Stimulated activated CD4-positive, alpha-beta T cell treated with anti-CD3 and anti-CD28 coated beads, Interleukin-1b, Interleukin-23, amount 100 ng/mL, for 48 hours (primary cell): Measurements from ENCODE around the gene ACBD6.

Experiments used
- DNase-seq: peaks from one replicate; pipeline ENCODE4 v3.0.0-alpha.2; 2020

The ACBD6 gene

GRCh38 chr1:180268556-180269075, 233.8 kb downstream of the ACBD6 start:
- DNase-seq = no peak

GRCh38 chr1:180267761-180268555, 234.4 kb downstream of the ACBD6 start:
- DNase-seq = no peak

GRCh38 chr1:180267211-180267561, 235.2 kb downstream of the ACBD6 start:
- DNase-seq = no peak

GRCh38 chr1:180266275-180267210, 235.8 kb downstream of the ACBD6 start:
- DNase-seq = no peak

GRCh38 chr1:180265871-180266270, 236.5 kb downstream of the ACBD6 start:
- DNase-seq = no peak

GRCh38 chr1:180265201-180265600, 237.2 kb downstream of the ACBD6 start:
- DNase-seq = no peak

- no peak for DNase-seq
Measured at GRCh38 chr1:180264595-180264994, 237.8 kb downstream of the ACBD6 start.

- no peak for DNase-seq
Measured at GRCh38 chr1:180262628-180263488, 239.5 kb downstream of the ACBD6 start.

GRCh38 chr1:180261524-180262155, 240.7 kb downstream of the ACBD6 start:
- no peak for DNase-seq

- DNase-seq = no peak
Measured at GRCh38 chr1:180261030-180261429, 241.3 kb downstream of the ACBD6 start.

GRCh38 chr1:180260541-180260940, 241.8 kb downstream of the ACBD6 start:
- DNase-seq = no peak

- DNase-seq = no peak
Measured at GRCh38 chr1:180259431-180260338, 242.7 kb downstream of the ACBD6 start.

- DNase-seq = no peak
Measured at GRCh38 chr1:180258935-180259334, 243.4 kb downstream of the ACBD6 start.

- DNase-seq = no peak
Measured at GRCh38 chr1:180258290-180258689, 244.1 kb downstream of the ACBD6 start.

GRCh38 chr1:180257486-180257885, 244.9 kb downstream of the ACBD6 start:
- DNase-seq = no peak

GRCh38 chr1:180257028-180257386, 245.4 kb downstream of the ACBD6 start:
- DNase-seq = no peak

GRCh38 chr1:180256341-180257027, 245.9 kb downstream of the ACBD6 start:
- DNase-seq = no peak

- DNase-seq = no peak
Measured at GRCh38 chr1:180255536-180256340, 246.6 kb downstream of the ACBD6 start.

- DNase-seq = no peak
Measured at GRCh38 chr1:180254854-180255253, 247.5 kb downstream of the ACBD6 start.

GRCh38 chr1:180254496-180254819, 247.9 kb downstream of the ACBD6 start:
- no peak for DNase-seq
